Bronchial epithelial cell (primary cell): ENCODE measurements around the gene ANKRD52. TPM values are rescaled to one million over a fixed set of nuclear protein-coding genes. Genes with fewer than 3 reads are reported as not detected.
A peak's percentile ranks its signal among the peaks of the same experiment; 100 is the strongest.
"Not testable (repeated sequence)": the region's sequence is repeated elsewhere in the genome, so short reads cannot be mapped to it uniquely, and the experiment has no call there.

Source experiments
- DNase-seq: peaks from one replicate; pipeline ENCODE4 v3.0.0-alpha.2; 2010; ENCODE audit warnings: low read depth
- FAIRE-seq: peaks from 2 replicates; lab custom pipeline; 2011; peaks lifted over from hg19 to GRCh38; lab: Jason Lieb, UNC
- H3K27me3 ChIP-seq: 2 replicates; pipeline ENCODE4 v1.5.1; 2011; ENCODE audit warnings: low read length; ENCODE audit not compliant: control insufficient read depth, insufficient read depth
- H3K36me3 ChIP-seq: 2 replicates; pipeline ENCODE4 v1.5.1; 2011; ENCODE audit warnings: low read length; ENCODE audit not compliant: control insufficient read depth, insufficient read depth
- H3K4me3 ChIP-seq: 2 replicates; pipeline ENCODE4 v1.5.1; 2011; ENCODE audit warnings: mild to moderate bottlenecking, low read depth, low read length, control low read depth
- CTCF ChIP-seq: IDR thresholded peaks from 2 replicates; pipeline ENCODE4 v1.5.1; 2011; ENCODE audit warnings: mild to moderate bottlenecking, moderate library complexity, low read length, control low read depth, inconsistent platforms; ENCODE audit not compliant: insufficient read depth, severe bottlenecking
- total RNA-seq: library from RNA; depleted of rRNA; stranded (reverse); fragments of >200 nt; gene quantifications from 2 replicates; pipeline ENCODE4 v1.2.1, GENCODE V29; 2014

ANKRD52 gene
- total RNA-seq, 1 donor from 2014 or later, result 6.8 TPM

GRCh38 chr12:56280849-56281248 is 22.7 kb upstream of the ANKRD52 start:
- no peaks in the 10 kb centered on the region for H3K27me3 ChIP-seq
- TF ChIP-seq CTCF, result no peak
- FAIRE-seq (no peak), DNase-seq (no peak)
- H3K36me3 ChIP-seq, result peaks cover 12% of the 10 kb centered on the region
- no peak overlapping the region for H3K4me3 ChIP-seq

GRCh38 chr12:56278905-56279304 is 20.7 kb upstream of the ANKRD52 start:
- FAIRE-seq (no peak), DNase-seq (no peak)
- TF ChIP-seq CTCF, result no peak
- no peak overlapping the region for H3K4me3 ChIP-seq
- peaks cover 20% of the 10 kb centered on the region for H3K36me3 ChIP-seq
- H3K27me3 ChIP-seq, result no peaks in the 10 kb centered on the region

GRCh38 chr12:56274299-56274698 is 16.1 kb upstream of the ANKRD52 start:
- no peak overlapping the region for H3K4me3 ChIP-seq
- H3K27me3 ChIP-seq, result no peaks in the 10 kb centered on the region
- FAIRE-seq (no peak), DNase-seq (no peak)
- TF ChIP-seq CTCF, result no peak
- peaks cover 26% of the 10 kb centered on the region for H3K36me3 ChIP-seq

GRCh38 chr12:56272468-56272867 is 14.3 kb upstream of the ANKRD52 start:
- H3K36me3 ChIP-seq, result peaks cover 25% of the 10 kb centered on the region

GRCh38 chr12:56271031-56271430 is 12.8 kb upstream of the ANKRD52 start:
- peak; percentile 57 for TF ChIP-seq CTCF
- FAIRE-seq (no peak), DNase-seq (peak; percentile 35)
- H3K27me3 ChIP-seq, result no peaks in the 10 kb centered on the region
- peaks cover 25% of the 10 kb centered on the region for H3K36me3 ChIP-seq
- no peak overlapping the region for H3K4me3 ChIP-seq

More at GRCh38 chr12:56272468-56272867, 14.3 kb upstream of the ANKRD52 start:
- H3K4me3 ChIP-seq, H3K27me3 ChIP-seq, DNase-seq, FAIRE-seq: not testable (repeated sequence)

GRCh38 chr12:56267443-56268071 is 9.4 kb upstream of the ANKRD52 start:
- TF ChIP-seq CTCF, result no peak
- Histone ChIP-seq H3K36me3 (peaks cover 5% of the 10 kb centered on the region), H3K4me3 (peak overlapping the region; percentile 76), H3K27me3 (no peaks in the 10 kb centered on the region)
- DNase-seq, result no peak
- FAIRE-seq, result no peak
